Fibroblast of the aortic adventitia (primary cell): ENCODE results near the gene MPG. TPM values are rescaled to one million over a fixed set of nuclear protein-coding genes. Genes with fewer than 3 reads are reported as not detected.
A peak's percentile ranks its signal among the peaks of the same experiment; 100 is the strongest.

Source experiments
- DNase-seq: peaks from one replicate; pipeline ENCODE4 v3.0.0-alpha.2; 2010; ENCODE audit warnings: low read depth
- H3K4me3 ChIP-seq: 2 replicates; pipeline ENCODE4 v1.5.1; 2011; ENCODE audit warnings: low read depth, mild to moderate bottlenecking, control low read depth, low read length, moderate library complexity
- CTCF ChIP-seq: IDR thresholded peaks from 2 replicates; pipeline ENCODE4 v1.5.1; 2011; ENCODE audit warnings: mild to moderate bottlenecking, low read length, control low read depth, inconsistent platforms; ENCODE audit not compliant: insufficient read depth
- total RNA-seq: library from RNA; depleted of rRNA; stranded (reverse); fragments of >200 nt; gene quantifications from 2 replicates; pipeline ENCODE4 v1.2.3, GENCODE V29; 2012; ENCODE audit warnings: low replicate concordance

Gene MPG
- total RNA-seq, 1 donor: 124 TPM

DNA sequence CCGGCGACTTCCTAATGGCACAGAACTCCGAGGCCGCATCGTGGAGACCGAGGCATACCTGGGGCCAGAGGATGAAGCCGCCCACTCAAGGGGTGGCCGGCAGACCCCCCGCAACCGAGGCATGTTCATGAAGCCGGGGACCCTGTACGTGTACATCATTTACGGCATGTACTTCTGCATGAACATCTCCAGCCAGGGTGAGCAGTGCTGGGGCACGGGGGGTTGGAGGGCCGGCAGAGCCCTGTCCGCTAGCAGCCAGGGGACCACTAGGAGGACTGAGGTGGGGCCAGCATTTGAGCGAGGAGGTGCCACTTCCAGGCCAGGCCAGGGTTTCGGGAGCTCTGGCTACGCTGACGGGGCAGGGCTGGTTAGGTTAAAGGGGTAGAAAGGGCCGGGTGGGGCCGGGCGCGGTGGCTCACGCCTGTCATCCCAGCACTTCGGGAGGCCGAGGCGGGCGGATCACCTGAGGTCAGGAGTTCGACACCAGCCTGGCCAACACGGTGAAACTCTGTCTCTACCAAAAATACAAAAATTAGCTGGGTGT, 5.1 kb downstream of the MPG start:
- H3K4me3 ChIP-seq: no peak overlapping the region
- DNase-seq: no peak
- TF ChIP-seq CTCF: no peak

DNA sequence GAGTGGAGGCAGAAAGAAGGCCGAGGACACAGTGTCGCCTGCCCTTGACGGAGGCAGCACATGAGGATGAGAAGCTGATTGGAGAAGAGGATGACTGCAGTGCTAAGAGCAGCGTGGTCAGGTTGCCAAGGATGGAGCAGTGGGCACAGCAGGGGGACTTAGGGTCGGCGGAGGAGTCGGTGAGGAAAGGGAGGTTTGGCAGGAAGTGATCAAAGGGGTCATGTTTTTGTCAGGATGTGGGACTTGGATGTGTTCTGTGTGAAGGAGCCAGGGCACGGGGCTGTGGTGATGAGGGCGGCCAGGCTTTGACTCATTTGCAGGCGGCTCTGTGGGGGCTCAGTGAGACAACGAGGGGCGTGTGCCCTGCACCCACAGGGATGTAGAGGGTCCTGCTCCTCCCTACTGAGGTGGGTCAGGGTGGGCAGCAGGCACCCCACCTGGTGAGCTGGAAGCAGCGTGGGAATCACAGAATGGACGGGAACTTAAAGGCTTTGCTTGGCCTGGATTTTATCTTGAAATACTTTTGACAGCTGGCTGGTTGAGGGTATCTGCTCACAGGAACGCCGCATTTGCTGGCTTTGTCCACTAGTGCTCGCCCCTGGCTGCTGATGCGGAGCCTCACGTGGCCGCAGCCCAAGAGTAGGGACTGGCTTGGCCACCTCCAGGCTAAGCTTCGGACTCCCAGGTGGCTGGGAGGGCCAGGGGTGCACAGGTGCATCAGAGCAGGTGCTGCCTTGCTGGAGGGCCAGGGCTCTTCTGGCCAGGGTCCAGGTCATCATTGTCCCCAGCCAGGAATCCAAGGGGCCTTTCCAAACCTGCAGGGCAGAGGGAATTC, 6.0 kb downstream of the MPG start:
- DNase-seq: peak; percentile 70
- peak; percentile 31 for TF ChIP-seq CTCF
- no peak overlapping the region for H3K4me3 ChIP-seq

GRCh38 chr16:84718-85406, 6.8 kb downstream of the MPG start:
- H3K4me3 ChIP-seq: no peak overlapping the region
- DNase-seq: peak; percentile 94
- no peak for TF ChIP-seq CTCF

DNA sequence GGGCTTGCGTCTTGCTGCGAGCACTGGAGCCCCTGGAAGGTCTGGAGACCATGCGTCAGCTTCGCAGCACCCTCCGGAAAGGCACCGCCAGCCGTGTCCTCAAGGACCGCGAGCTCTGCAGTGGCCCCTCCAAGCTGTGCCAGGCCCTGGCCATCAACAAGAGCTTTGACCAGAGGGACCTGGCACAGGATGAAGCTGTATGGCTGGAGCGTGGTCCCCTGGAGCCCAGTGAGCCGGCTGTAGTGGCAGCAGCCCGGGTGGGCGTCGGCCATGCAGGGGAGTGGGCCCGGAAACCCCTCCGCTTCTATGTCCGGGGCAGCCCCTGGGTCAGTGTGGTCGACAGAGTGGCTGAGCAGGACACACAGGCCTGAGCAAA, 7.4 kb downstream of the MPG start:
- no peak for TF ChIP-seq CTCF
- H3K4me3 ChIP-seq: no peak overlapping the region
- DNase-seq: no peak

DNA sequence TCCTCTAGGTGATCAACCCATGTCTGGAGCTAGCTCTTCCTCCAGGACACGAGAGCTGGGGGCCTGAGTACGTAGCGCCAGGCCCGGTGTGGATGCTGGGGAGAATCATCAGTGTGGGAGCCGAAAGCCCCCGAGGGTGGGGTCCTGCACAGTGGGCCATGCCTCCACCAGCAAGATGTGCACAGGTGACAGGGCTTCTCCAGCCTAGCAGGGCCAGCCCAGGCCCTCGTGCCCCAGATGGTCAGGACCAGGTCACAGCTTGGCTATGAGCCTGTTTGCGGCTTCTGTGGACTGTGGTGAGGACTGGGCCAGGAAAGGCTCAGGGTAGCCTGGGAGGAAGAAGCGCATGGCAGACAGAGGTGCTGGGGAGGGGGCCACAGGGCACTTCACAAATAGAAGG, 7.8 kb downstream of the MPG start:
- no peak for TF ChIP-seq CTCF
- H3K4me3 ChIP-seq: no peak overlapping the region
- DNase-seq: no peak

- DNase-seq: no peak
- TF ChIP-seq CTCF: no peak
- no peak overlapping the region for H3K4me3 ChIP-seq
Observed at GRCh38 chr16:86483-86952, 8.5 kb downstream of the MPG start.
